SU-DHL-6 (cell line): Measurements from ENCODE around the gene CLDN7.

ENCODE experiments used
- H2AFZ ChIP-seq: fragments of 200-600 bp; sonication (generic); 2 replicates; pipeline ENCODE4 v1.6.1; 2014; ENCODE audit warnings: low read depth, mild to moderate bottlenecking, moderate library complexity, mixed read lengths, antibody characterized with exemption, low read length; ENCODE audit not compliant: severe bottlenecking
- H3F3A ChIP-seq: fragments of 200-600 bp; shearing (Covaris generic); 2 replicates; pipeline ENCODE4 v1.6.0; 2016; ENCODE audit warnings: antibody characterized with exemption, mild to moderate bottlenecking; ENCODE audit not compliant: insufficient read depth
- H3K27ac ChIP-seq: fragments of 200-600 bp; sonication (generic); 2 replicates; pipeline ENCODE4 v1.5.1; 2016; ENCODE audit warnings: low read depth, mild to moderate bottlenecking, low read length, moderate library complexity, mixed read lengths
- H3K27me3 ChIP-seq: fragments of 200-600 bp; sonication (generic), shearing (Covaris generic); 2 replicates; pipeline ENCODE4 v1.6.0; 2014; ENCODE audit warnings: mild to moderate bottlenecking, low read length
- H3K36me3 ChIP-seq: fragments of 200-600 bp; sonication (generic); 2 replicates; pipeline ENCODE4 v1.6.1; 2014; ENCODE audit warnings: mild to moderate bottlenecking, low read length, mixed read lengths
- H3K4me2 ChIP-seq: fragments of 300-600, 200-600 bp; shearing (Covaris generic), sonication (generic); 2 replicates; pipeline ENCODE4 v1.6.0; 2014; ENCODE audit warnings: low read length, low read depth, mild to moderate bottlenecking; ENCODE audit not compliant: poor library complexity, severe bottlenecking
- H3K4me3 ChIP-seq: fragments of 200-600 bp; sonication (generic); 2 replicates; pipeline ENCODE4 v1.5.1; 2014; ENCODE audit warnings: antibody characterized with exemption, low read length, mild to moderate bottlenecking, mixed read lengths; ENCODE audit not compliant: insufficient read depth, poor library complexity, severe bottlenecking
- H3K79me2 ChIP-seq: fragments of 200-600 bp; sonication (generic); 2 replicates; pipeline ENCODE4 v1.6.1; 2014; ENCODE audit warnings: mild to moderate bottlenecking, low read length, moderate library complexity; ENCODE audit not compliant: insufficient read depth
- H3K9ac ChIP-seq: fragments of 200-600 bp; sonication (generic); 2 replicates; pipeline ENCODE4 v1.7.0; 2014; ENCODE audit warnings: mild to moderate bottlenecking, low read length
- H3K9me2 ChIP-seq: fragments of 200-600 bp; sonication (generic); replicated peaks from 2 replicates; pipeline ENCODE4 v1.6.1; 2014; ENCODE audit warnings: low read length; ENCODE audit not compliant: insufficient read depth
- H3K9me3 ChIP-seq: fragments of 200-600 bp; sonication (generic); 2 replicates; pipeline ENCODE4 v1.6.1; 2014; ENCODE audit warnings: low read length, mixed read lengths; ENCODE audit not compliant: insufficient read depth
- H4K20me1 ChIP-seq: fragments of 200-600 bp; sonication (generic); 2 replicates; pipeline ENCODE4 v1.6.1; 2014; ENCODE audit warnings: low read depth, mild to moderate bottlenecking, antibody characterized with exemption, low read length, moderate library complexity, mixed read lengths
- EZH2phosphoT487 ChIP-seq: fragments of 200-600 bp; sonication (generic), shearing (Covaris generic); conservative IDR thresholded peaks from 2 replicates; pipeline ENCODE4 v1.6.1; 2018; ENCODE audit warnings: mild to moderate bottlenecking, antibody characterized with exemption, low read length, moderate library complexity, mixed read lengths
- TF ChIP-seq, protein P1 (sequence below): fragments of 200-600 bp; sonication (generic); IDR thresholded peaks from one replicate; pipeline ENCODE4 v1.5.1; 2017; ENCODE audit warnings: antibody characterized with exemption, mild to moderate bottlenecking, low read length, moderate library complexity; ENCODE audit not compliant: insufficient read depth, poor library complexity, severe bottlenecking

The CLDN7 gene

DNA sequence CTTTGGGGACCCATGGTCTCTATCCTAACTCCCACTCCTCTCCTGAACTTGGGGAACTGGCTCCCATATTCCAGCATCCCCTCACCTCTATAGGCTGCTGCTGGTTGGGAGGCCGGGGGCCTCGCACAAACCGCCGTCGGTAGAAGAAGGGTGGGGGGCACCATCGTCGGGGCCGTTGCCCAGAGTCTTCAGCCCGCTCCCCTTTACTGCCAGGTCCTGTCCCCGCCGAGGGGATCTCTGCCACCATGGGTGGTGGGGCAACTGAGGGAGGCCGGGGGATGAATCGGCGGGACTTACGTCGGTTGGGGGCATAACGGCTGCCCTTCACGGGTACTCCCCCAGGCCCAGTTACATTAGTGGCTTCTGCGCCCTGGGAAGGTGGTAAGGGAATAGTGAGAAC is 27.9 kb upstream of the CLDN7 start:
- no peak overlapping the region for H3K9ac ChIP-seq
- no peaks in the 10 kb centered on the region for H3F3A ChIP-seq
- no peak overlapping the region for H3K4me2 ChIP-seq
- H2AFZ ChIP-seq: no peak overlapping the region
- H4K20me1 ChIP-seq: no peaks in the 10 kb centered on the region
- no peak overlapping the region for H3K27ac ChIP-seq
- H3K79me2 ChIP-seq: no peaks in the 10 kb centered on the region
- H3K4me3 ChIP-seq: no peak overlapping the region
- TF ChIP-seq, protein P1, sequence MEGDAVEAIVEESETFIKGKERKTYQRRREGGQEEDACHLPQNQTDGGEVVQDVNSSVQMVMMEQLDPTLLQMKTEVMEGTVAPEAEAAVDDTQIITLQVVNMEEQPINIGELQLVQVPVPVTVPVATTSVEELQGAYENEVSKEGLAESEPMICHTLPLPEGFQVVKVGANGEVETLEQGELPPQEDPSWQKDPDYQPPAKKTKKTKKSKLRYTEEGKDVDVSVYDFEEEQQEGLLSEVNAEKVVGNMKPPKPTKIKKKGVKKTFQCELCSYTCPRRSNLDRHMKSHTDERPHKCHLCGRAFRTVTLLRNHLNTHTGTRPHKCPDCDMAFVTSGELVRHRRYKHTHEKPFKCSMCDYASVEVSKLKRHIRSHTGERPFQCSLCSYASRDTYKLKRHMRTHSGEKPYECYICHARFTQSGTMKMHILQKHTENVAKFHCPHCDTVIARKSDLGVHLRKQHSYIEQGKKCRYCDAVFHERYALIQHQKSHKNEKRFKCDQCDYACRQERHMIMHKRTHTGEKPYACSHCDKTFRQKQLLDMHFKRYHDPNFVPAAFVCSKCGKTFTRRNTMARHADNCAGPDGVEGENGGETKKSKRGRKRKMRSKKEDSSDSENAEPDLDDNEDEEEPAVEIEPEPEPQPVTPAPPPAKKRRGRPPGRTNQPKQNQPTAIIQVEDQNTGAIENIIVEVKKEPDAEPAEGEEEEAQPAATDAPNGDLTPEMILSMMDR: no peak
- TF ChIP-seq EZH2phosphoT487: no peak
- no peaks in the 10 kb centered on the region for H3K9me2 ChIP-seq
- H3K36me3 ChIP-seq: no peaks in the 10 kb centered on the region
- no peaks in the 10 kb centered on the region for H3K27me3 ChIP-seq
- no peaks in the 10 kb centered on the region for H3K9me3 ChIP-seq

DNA sequence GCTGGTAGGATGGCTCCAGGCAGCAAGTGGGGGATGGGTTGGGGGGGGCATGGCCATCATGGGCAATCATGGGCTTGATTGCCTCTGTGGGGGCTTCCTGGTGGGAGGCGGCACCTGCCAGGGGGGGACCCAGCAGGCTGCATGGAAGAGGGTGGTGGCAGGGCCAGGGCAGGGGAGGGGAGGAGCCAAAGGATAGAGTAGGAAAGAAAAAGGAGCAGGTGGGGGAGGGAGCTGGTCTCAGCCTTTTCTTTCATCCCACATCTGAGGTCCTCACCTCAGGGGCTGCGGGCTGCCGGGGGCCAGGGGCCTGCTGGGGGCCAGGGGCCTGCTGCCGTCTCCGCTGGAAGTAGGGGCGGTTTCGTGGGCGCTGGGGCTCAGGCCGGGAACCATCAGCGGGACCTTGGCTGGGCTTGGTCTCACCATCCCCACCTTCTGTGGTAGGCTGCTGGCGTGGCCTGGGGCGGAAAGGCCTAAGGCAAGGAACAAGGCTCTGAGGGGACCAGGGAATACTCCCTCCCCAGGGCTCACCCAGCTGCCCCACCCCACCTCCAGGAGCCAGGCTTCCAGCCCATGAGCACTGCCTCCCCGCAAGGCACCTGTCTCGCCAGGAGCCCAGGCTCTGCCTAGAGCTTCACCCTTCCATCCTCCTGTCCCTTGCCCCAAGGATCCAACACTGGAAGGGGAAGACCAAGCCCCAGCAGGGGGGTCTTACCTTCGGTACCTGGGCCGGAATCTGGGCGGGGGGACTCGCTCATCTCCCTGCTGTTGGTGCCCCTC is 27.2 kb upstream of the CLDN7 start:
- H3K27me3 ChIP-seq: no peaks in the 10 kb centered on the region
- H2AFZ ChIP-seq: no peak overlapping the region
- H3K9me2 ChIP-seq: no peaks in the 10 kb centered on the region

DNA sequence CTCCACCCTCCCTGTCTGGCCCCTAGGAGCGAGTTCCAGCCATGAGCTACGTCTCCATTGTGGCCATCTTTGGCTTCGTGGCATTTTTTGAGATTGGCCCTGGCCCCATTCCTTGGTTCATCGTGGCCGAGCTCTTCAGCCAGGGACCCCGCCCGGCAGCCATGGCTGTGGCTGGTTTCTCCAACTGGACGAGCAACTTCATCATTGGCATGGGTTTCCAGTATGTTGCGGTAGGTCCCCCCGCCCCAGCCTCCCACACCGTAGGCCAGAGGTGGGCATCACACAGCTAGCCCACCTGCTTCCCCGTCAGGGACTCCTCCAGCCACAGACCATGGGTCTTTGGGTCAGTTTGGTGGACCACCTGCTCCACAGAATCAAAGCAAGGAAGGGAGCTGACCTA is 23.4 kb upstream of the CLDN7 start:
- Histone ChIP-seq H2AFZ (no peak overlapping the region), H3K9me3 (no peaks in the 10 kb centered on the region), H3K4me2 (no peak overlapping the region), H3K27ac (no peak overlapping the region), H3K27me3 (no peaks in the 10 kb centered on the region), H3K36me3 (no peaks in the 10 kb centered on the region), H4K20me1 (no peaks in the 10 kb centered on the region), H3K9me2 (no peaks in the 10 kb centered on the region), H3K4me3 (no peak overlapping the region), H3F3A (peaks cover 4% of the 10 kb centered on the region; the same call in 1 of the 2 replicates), H3K9ac (no peak overlapping the region), H3K79me2 (no peaks in the 10 kb centered on the region)
- no peak for TF ChIP-seq EZH2phosphoT487
- TF ChIP-seq, protein P1: no peak

More for the DNA sequence above, 27.2 kb upstream of the CLDN7 start:
- no peaks in the 10 kb centered on the region for H3K79me2 ChIP-seq
- no peak overlapping the region for H3K4me3 ChIP-seq
- no peak overlapping the region for H3K27ac ChIP-seq
- H3K9me3 ChIP-seq: no peaks in the 10 kb centered on the region
- H3K4me2 ChIP-seq: no peak overlapping the region
- TF ChIP-seq, protein P1: no peak
- TF ChIP-seq EZH2phosphoT487: no peak
- H3K36me3 ChIP-seq: no peaks in the 10 kb centered on the region
- H3F3A ChIP-seq: no peaks in the 10 kb centered on the region
- H4K20me1 ChIP-seq: no peaks in the 10 kb centered on the region
- H3K9ac ChIP-seq: no peak overlapping the region
